PC-3 (cell line): ENCODE results near the gene LIG4.

Experiments
- EZH2 ChIP-seq: fragments of 300-600 bp; sonication (generic); IDR thresholded peaks from one replicate; pipeline ENCODE4 v1.6.1; 2017; ENCODE audit warnings: antibody characterized with exemption, mild to moderate bottlenecking, low read length; ENCODE audit not compliant: unreplicated experiment
- TF ChIP-seq, protein P1 (sequence below): fragments of 300-600 bp; sonication (generic); conservative IDR thresholded peaks from 2 replicates; pipeline ENCODE4 v1.5.1; 2017; ENCODE audit warnings: antibody characterized with exemption, low read depth, mild to moderate bottlenecking, low read length

DNA sequence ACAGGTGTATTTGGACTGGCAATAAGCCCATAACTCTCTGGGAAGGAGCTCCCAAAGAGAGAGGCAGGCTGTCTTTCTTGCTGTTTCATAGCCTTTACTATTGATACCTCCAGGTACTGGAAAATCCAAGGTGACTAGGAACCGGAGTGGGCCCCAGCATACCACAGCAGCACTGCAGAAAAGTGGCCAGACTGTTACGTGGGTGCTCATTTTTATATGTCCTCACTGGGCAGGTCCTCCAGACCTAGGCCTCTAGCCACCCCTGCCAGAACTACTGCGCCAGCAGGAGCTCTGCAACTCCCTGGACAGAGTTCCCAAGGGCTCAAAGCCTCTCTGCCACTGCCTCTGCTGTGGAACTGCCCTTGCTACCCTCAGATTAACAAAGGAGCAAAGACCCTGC is 46.4 kb downstream of the LIG4 start:
- TF ChIP-seq, protein P1, sequence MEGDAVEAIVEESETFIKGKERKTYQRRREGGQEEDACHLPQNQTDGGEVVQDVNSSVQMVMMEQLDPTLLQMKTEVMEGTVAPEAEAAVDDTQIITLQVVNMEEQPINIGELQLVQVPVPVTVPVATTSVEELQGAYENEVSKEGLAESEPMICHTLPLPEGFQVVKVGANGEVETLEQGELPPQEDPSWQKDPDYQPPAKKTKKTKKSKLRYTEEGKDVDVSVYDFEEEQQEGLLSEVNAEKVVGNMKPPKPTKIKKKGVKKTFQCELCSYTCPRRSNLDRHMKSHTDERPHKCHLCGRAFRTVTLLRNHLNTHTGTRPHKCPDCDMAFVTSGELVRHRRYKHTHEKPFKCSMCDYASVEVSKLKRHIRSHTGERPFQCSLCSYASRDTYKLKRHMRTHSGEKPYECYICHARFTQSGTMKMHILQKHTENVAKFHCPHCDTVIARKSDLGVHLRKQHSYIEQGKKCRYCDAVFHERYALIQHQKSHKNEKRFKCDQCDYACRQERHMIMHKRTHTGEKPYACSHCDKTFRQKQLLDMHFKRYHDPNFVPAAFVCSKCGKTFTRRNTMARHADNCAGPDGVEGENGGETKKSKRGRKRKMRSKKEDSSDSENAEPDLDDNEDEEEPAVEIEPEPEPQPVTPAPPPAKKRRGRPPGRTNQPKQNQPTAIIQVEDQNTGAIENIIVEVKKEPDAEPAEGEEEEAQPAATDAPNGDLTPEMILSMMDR: no peak
- no peak for TF ChIP-seq EZH2
